ENCODE results near the gene CYFIP2.

Gene CYFIP2

DNA sequence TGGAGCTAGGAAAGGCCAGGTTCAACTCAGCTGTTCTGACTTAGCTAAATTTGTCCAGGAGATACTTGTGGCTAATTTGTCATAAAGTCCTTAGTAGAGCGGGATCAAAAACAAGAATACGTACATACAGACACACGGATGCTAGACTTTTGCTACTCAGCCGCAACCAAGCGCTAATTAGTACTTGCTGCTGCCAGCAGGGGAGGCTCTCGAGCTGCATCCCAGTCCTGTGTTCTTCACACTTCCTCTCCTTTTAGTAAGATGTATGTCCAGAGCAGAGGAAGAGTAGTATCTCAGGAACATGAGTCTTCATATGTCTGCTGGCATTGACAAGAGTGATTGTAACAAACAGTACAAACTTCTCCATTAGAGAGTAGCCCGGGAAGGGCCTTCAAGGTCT is 58.3 kb downstream of the CYFIP2 start:
- DNase-seq (ENCODE audit: low read depth) = no peak

DNA sequence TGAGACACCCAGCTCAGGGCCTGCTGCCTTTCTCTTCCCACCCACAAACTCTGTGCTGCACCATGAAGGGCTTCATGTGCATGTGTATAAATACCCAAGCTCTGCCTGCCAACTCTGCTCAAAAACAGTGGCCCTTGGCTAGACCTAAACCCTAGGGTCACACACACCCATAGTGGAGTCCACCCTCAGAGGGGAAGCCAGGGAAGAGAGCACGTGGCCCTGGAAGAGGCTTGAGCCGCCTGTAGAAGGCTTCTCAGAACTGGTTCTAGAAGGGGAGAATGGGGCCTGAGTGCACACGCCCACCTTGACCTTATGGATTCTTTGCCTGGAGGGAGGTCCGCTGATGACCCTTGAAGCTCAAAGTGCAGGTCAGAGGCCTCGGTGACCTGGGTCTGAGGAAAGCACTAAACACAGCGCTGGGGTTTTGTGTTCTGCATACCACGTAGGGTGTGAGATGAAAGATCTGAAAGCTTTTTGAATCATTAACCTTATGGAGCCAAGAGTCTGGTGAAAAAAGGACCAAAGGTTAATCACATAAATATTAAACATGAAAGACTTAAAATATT is 60.6 kb downstream of the CYFIP2 start:
- no peak for DNase-seq (ENCODE audit: low read depth)

DNA sequence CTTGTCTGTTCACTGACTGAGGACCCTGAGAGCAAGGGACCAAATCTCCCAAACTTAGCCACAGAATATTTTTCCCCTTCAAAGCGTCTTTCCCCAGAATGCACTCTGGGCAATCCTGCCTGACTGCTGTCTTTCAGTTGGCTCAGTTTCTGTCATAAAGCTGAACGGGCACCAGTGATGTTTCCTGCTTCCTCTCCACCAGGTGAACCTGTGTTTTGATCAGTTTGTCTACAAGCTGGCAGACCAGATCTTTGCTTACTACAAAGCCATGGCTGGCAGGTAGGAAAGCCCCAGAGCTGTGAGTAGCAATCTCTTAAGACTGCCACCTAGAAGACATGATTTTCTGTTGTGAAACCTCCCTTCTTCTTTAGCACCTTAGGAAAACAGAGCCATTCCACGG is 61.8 kb downstream of the CYFIP2 start:
- DNase-seq (ENCODE audit: low read depth) = no peak

DNA sequence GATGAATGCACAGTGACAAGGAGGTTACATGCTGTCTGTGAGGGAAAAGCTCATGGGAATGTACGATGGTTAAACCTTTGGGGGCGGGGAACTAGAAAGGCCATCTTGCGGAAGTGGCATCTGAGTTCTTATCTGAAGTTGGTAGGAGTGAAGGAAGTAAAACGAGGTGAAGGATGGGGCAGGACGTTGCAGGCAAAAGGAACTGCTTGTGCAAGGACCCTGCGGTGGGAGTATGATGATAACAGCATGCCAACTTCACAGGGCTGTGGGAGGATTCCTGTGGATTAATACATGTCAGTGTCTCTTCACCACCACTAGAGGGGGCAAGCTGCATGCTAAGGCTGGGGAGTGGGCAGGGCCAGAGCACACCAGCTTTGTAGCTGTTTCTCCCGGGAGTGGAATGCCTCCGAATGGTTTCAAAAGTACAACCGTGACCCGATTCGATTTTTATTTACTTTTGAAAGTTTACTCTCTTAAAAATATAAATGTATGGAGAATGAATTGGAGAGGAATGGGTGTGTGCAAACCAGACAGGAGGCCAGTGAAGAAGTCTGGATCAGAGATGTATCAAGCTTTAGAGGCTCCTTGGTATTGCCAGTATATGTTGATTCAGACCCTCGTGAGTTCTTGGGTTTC is 62.5 kb downstream of the CYFIP2 start:
- no peak for DNase-seq (ENCODE audit: low read depth)

DNA sequence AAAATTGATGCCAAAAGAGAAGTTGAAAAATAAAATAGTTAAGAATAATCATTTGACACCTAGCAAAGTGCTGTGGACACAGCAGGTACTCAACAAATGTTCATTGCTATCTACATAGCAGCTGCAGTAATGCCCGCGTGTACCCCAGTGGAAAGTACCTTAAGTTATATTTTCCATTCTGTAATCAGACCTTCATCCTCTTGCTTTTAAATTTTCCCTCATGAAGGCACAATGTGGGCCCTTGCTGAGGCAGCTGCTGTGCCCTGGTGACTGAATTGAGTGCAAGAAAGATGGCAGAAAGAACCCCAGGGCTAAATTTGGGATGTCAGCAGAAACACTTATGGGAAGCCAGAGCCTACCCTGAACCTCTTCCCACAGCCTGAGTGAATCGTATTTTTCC is 65.9 kb downstream of the CYFIP2 start:
- no peak for DNase-seq (ENCODE audit: low read depth)

GRCh38 chr5:157335534-157336422 is 69.9 kb downstream of the CYFIP2 start:
- DNase-seq (ENCODE audit: low read depth) = no peak

- no peak for DNase-seq (ENCODE audit: low read depth)
Observed at GRCh38 chr5:157336423-157336744, 70.5 kb downstream of the CYFIP2 start.

- no peak for DNase-seq (ENCODE audit: low read depth)
Observed at GRCh38 chr5:157339409-157339808, 73.5 kb downstream of the CYFIP2 start.

DNA sequence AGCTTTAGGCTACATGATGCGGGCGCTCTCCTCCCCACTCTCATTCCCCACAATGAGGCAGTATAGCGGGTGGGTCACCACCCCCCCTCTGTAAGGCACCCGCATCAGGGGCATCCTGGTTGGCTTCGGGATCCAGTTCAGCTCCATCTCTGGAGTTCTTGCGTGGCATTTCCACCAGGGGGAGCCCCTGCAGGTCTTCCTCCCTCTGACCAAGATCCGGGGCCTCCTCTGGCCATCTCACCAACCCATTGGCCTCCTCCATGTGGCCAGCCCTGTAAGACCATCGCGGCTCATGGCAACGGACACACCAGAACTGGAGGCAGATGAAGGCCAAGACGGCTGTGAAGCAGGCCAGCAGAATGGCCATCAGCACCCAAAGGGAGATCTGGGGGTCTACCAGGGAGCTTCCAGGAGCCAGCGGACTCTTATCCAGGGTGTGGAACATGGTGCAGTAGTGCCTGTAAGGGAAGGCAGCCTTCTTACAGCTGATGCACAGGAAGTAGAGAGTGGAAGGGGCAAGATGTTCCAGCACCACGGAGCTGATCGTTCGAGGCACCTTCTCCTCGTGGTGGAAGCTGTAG is 77.0 kb downstream of the CYFIP2 start:
- DNase-seq (ENCODE audit: low read depth) = peak; percentile 17

DNA sequence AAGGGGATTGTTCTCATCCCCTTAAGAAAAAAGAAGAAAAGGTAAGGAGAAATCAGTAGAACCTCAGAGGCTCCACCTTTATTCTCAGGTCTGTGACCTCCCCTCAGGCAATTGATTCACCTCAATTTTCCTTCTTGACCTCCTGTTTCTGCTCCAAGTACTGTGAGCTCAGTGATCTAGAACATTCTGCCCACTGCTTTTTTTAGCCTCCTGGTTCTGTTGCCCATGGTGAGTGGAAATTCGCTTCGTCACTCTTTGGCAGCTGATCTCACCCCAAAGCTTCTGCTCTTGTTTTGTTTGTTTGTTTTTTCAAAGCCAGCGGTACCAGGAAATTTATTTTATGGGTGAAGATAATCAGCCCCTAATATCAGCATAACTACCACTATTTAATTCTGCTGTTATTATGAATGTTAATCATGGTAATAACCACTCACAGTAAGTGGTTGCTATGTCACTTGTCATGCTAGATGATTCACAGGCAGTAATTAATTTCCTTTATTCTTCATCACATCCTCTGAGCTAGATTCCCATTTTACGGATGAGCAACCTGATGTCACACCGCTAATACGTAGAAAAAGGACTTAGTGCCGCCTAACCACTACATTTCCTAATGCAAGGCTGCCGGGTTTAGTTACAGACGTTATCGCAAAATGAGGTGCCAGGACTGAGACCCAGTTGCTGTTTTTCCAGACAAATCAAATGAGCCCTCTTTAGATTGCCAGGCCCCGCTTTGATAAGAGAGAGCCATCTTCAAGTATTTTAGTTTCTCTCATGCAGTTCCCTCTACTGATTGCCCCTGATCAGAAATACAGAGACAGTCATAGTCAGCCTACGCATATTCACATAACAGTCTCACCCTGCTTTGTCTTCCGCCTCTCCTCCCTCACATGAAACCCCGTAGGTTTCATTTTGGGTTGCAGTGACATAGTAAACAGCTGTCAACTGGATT is 78.2 kb downstream of the CYFIP2 start:
- no peak for DNase-seq (ENCODE audit: low read depth)

DNA sequence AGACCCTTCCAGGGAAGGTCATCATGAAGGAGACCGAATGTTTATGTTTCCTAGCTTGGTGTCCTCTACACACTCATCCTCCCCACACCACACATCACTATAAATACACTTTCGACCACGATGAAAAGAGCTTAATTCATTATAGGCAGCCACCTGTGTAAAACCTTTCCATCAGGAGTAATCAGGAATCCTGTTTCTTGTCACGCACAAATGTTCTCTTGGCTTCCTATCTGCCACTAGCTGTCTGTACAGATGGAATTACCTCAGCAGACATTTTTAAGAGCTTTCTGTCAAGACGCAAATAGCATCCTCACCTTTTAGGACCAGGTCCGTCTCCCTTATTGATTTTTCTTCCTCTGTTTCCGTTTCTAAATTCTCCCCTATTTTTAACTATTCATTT is 79.1 kb downstream of the CYFIP2 start:
- DNase-seq (ENCODE audit: low read depth) = no peak

GRCh38 chr5:157345485-157345884 is 79.6 kb downstream of the CYFIP2 start:
- DNase-seq (ENCODE audit: low read depth) = no peak

- no peak for DNase-seq (ENCODE audit: low read depth)
Observed at GRCh38 chr5:157347301-157348048, 81.6 kb downstream of the CYFIP2 start.

DNA sequence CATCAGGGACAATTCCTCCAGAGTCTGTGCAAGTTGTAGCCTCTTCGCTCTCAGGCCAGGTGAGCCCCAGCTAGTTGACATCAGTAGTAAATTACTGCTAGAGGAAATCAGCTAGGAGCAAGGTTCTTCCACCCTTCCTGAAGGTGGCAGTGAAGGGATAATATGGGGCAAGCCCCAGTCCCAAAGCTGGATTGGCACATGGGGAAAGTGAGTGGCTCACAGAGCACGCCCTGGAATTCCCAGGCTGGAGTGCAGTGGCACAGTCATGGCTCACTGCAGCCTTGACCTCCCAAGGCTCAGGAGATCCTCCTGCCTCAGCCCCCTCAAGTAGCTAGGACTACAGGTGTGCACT is 82.1 kb downstream of the CYFIP2 start:
- no peak for DNase-seq (ENCODE audit: low read depth)

GRCh38 chr5:157350939-157351801 is 85.2 kb downstream of the CYFIP2 start:
- DNase-seq (ENCODE audit: low read depth) = no peak

- no peak for DNase-seq (ENCODE audit: low read depth)
Observed at GRCh38 chr5:157351802-157352092, 85.8 kb downstream of the CYFIP2 start.

DNA sequence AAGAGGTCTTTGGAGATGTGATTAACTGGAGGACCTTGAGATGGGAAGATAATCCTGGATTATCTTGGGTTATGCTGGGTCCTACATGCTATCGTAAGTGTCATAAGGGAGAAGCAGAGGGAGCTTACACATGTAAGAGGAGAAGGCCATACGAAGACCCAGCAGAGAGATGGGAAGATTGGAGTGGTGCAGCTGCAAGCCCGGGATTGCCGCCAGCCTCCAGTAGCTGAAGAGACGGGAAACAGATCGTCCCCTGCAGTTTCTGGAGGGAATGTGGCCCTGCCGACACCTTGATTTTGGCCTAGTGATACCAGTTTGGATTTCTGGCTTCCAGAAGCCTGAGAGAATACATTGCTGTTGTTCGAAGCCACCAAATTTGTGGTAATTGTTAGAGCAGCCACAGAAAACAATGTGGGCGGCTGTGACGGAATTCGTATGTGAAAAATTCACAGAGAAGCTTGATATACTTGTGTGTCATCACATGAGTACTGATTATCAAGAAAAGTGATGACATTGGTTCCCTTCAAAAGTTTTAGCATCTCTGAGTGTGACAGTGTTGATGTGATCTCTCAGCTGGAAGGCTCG is 86.9 kb downstream of the CYFIP2 start:
- DNase-seq (ENCODE audit: low read depth) = peak; percentile 37

GRCh38 chr5:157354800-157355199 is 88.9 kb downstream of the CYFIP2 start:
- DNase-seq (ENCODE audit: low read depth) = no peak

- DNase-seq (ENCODE audit: low read depth) = no peak
Observed at GRCh38 chr5:157356576-157356975, 90.7 kb downstream of the CYFIP2 start.

DNA sequence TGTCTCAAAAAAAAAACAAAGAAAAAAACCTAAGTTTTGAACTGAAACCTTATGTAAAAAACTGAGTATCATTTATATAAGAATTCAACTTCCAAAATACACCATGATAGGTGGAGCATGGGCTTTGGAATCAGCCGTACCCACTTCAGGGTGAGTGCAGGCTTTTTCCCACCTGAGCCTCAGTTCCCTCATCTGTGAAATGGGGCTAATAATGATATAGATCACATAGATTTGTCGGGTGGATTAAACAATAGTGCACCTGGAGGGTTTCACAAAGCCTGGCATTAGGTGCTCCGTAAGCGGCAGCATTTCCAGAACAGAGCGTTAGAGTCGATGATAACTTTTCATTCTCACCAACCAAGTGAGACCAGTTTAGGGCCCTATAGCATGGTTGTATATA is 91.9 kb downstream of the CYFIP2 start:
- DNase-seq (ENCODE audit: low read depth) = no peak
